Stimulated activated CD8-positive, alpha-beta memory T cell treated with anti-CD3 and anti-CD28 coated beads, Interleukin-2, amount 100 ng/mL, for 1 hour (primary cell): ENCODE measurements around the gene COPE.
"Not testable (repeated sequence)": the region's sequence is repeated elsewhere in the genome, so short reads cannot be mapped to it uniquely, and the experiment has no call there.

Experiments
- DNase-seq, 2 donors: peaks; one replicate each; pipeline ENCODE4 v3.0.0-alpha.2; 2020; ENCODE audit warnings: low read depth in 2 of 2

The COPE gene

GRCh38 chr19:18919086-18919899, at the start of gene COPE, which contains the start of gene DDX49:
COPE (minus strand) TSS chr19:18919387; CDS start chr19:18919348, 39 bp downstream.
DDX49 (plus strand) TSS chr19:18919715; CDS start chr19:18919742, 27 bp downstream.
- peak; percentile 92 to 96 for DNase-seq

GRCh38 chr19:18967358-18968146, 48.4 kb upstream of the COPE start:
- DNase-seq = no peak

GRCh38 chr19:18966307-18966706, 47.1 kb upstream of the COPE start:
- no peak for DNase-seq

GRCh38 chr19:18964121-18964520, 44.9 kb upstream of the COPE start:
- DNase-seq = no peak

GRCh38 chr19:18961767-18962620, 42.8 kb upstream of the COPE start:
- no peak for DNase-seq

GRCh38 chr19:18960370-18960769, 41.2 kb upstream of the COPE start:
- no peak for DNase-seq

GRCh38 chr19:18955042-18955441, 35.9 kb upstream of the COPE start:
- DNase-seq = no peak

- no peak for DNase-seq
These were observed 34.9 kb upstream of the COPE start for GRCh38 chr19:18954094-18954493.

- DNase-seq = not testable (repeated sequence)
These were observed 33.3 kb upstream of the COPE start for GRCh38 chr19:18952364-18953003.

- DNase-seq = no peak
These were observed 32.6 kb upstream of the COPE start for GRCh38 chr19:18951721-18952281.

GRCh38 chr19:18949858-18950257, 30.7 kb upstream of the COPE start:
- no peak for DNase-seq

- DNase-seq = no peak
These were observed 29.8 kb upstream of the COPE start for GRCh38 chr19:18948976-18949356.

- DNase-seq = no peak
These were observed 29.1 kb upstream of the COPE start for GRCh38 chr19:18948075-18948975.

- DNase-seq = no peak
These were observed 27.7 kb upstream of the COPE start for GRCh38 chr19:18946918-18947317.

GRCh38 chr19:18946335-18946734, 27.1 kb upstream of the COPE start:
- DNase-seq = no peak

- DNase-seq = no peak
These were observed 26.1 kb upstream of the COPE start for GRCh38 chr19:18945297-18945696.

- no peak for DNase-seq
These were observed 24.3 kb upstream of the COPE start for GRCh38 chr19:18943465-18943864.

GRCh38 chr19:18942692-18943091, 23.5 kb upstream of the COPE start:
- DNase-seq = no peak

GRCh38 chr19:18941628-18942354, 22.6 kb upstream of the COPE start:
- no peak for DNase-seq
